Esophagus squamous epithelium (tissue), 4 donors: ENCODE data around the gene B3GALT2.

Experiments
- CTCF ChIP-seq, 6 experiments: fragments of 450-650 bp in 4 of 6; fragments of 200-600 bp in 2 of 6; sonication (generic) in 2 of 6; IDR thresholded peaks; one replicate each; pipeline ENCODE4 v1.5.1; 2016 to 2019; ENCODE audit warnings: antibody characterized with exemption in 6 of 6, mild to moderate bottlenecking in 4 of 6, moderate library complexity in 4 of 6
- POLR2A ChIP-seq, 4 donors: fragments of 450-650 bp; IDR thresholded peaks; one replicate each; pipeline ENCODE4 v1.6.1; 2017; ENCODE audit warnings: antibody characterized with exemption in 4 of 4, mild to moderate bottlenecking in 4 of 4, moderate library complexity in 3 of 4

- TF ChIP-seq POLR2A (IDR thresholded peaks at IDR 0.05): no peak
- TF ChIP-seq CTCF (IDR thresholded peaks at IDR 0.05): no peak
Observed at GRCh38 chr1:193184776-193185175, 1.6 kb downstream of the B3GALT2 start.
